Measurements from ENCODE around the gene FKBP10.
"Not testable (repeated sequence)": the region's sequence is repeated elsewhere in the genome, so short reads cannot be mapped to it uniquely, and the experiment has no call there.

FKBP10 gene

GRCh38 chr17:41810659-41811548, 1.9 kb upstream of the FKBP10 start:
- no peak for DNase-seq (ENCODE audit: low read depth)

GRCh38 chr17:41811549-41812380, 1.0 kb upstream of the FKBP10 start, which contains the start of gene P3H4:
Gene P3H4 (minus strand): TSS chr17:41811949. CDS start chr17:41811915, 34 bp downstream.
- DNase-seq (ENCODE audit: low read depth): peak; percentile 58

- no peak for DNase-seq (ENCODE audit: low read depth)
Observed at GRCh38 chr17:41813152-41813680, 412 bp downstream of the FKBP10 start.

GRCh38 chr17:41813699-41814124, 908 bp downstream of the FKBP10 start:
- DNase-seq (ENCODE audit: low read depth): no peak

GRCh38 chr17:41814195-41814594, 1.4 kb downstream of the FKBP10 start:
- no peak for DNase-seq (ENCODE audit: low read depth)

GRCh38 chr17:41816637-41817320, 4.0 kb downstream of the FKBP10 start:
- no peak for DNase-seq (ENCODE audit: low read depth)

GRCh38 chr17:41818024-41818423, 5.2 kb downstream of the FKBP10 start:
- no peak for DNase-seq (ENCODE audit: low read depth)

GRCh38 chr17:41821776-41822175, 9.0 kb downstream of the FKBP10 start:
- no peak for DNase-seq (ENCODE audit: low read depth)

- no peak for DNase-seq (ENCODE audit: low read depth)
Observed at GRCh38 chr17:41822216-41823140, 9.7 kb downstream of the FKBP10 start.

GRCh38 chr17:41823141-41823524, 10.3 kb downstream of the FKBP10 start:
- DNase-seq (ENCODE audit: low read depth): no peak

- no peak for DNase-seq (ENCODE audit: low read depth)
Observed at GRCh38 chr17:41823580-41823979, 10.8 kb downstream of the FKBP10 start.

- DNase-seq (ENCODE audit: low read depth): no peak
Observed at GRCh38 chr17:41824086-41824485, 11.3 kb downstream of the FKBP10 start.

- no peak for DNase-seq (ENCODE audit: low read depth)
Observed at GRCh38 chr17:41825175-41825845, 12.5 kb downstream of the FKBP10 start.

GRCh38 chr17:41829961-41830360, 17.2 kb downstream of the FKBP10 start:
- DNase-seq (ENCODE audit: low read depth): not testable (repeated sequence)

- no peak for DNase-seq (ENCODE audit: low read depth)
Observed at GRCh38 chr17:41835214-41835799, 22.5 kb downstream of the FKBP10 start.

- DNase-seq (ENCODE audit: low read depth): no peak
Observed at GRCh38 chr17:41835800-41836549, 23.2 kb downstream of the FKBP10 start, which contains the start of gene NT5C3B. Gene NT5C3B (minus strand): TSS chr17:41836232. CDS start chr17:41836193, 39 bp downstream.

GRCh38 chr17:41836550-41837196, 23.9 kb downstream of the FKBP10 start:
- DNase-seq (ENCODE audit: low read depth): no peak

- no peak for DNase-seq (ENCODE audit: low read depth)
Observed at GRCh38 chr17:41837761-41838538, 25.1 kb downstream of the FKBP10 start, which contains the start of gene KLHL10. Gene KLHL10 (plus strand): TSS chr17:41837825. CDS start chr17:41837933, 108 bp downstream.

Data from GM04504 (cell line).